Smooth muscle cell (in vitro differentiated cells): ENCODE results near the gene WNT2B. TPM values are rescaled to one million over a fixed set of nuclear protein-coding genes. Genes with fewer than 3 reads are reported as not detected.

Source experiments
- DNase-seq: peaks from one replicate; lab custom pipeline; 2025; ENCODE audit not compliant: unreplicated experiment; lab: John Stamatoyannopoulos, UW
- H2AFZ ChIP-seq: fragments of 200-600 bp; sonication (generic); 2 replicates; pipeline ENCODE4 v1.6.0; 2016; ENCODE audit warnings: antibody characterized with exemption, low read depth, mild to moderate bottlenecking
- H3F3A ChIP-seq: fragments of 200-600 bp; sonication (generic); 2 replicates; pipeline ENCODE4 v1.6.0; 2017; ENCODE audit warnings: antibody characterized with exemption, low read depth
- H3K27ac ChIP-seq: fragments of 200-600 bp; sonication (generic); 2 replicates; pipeline ENCODE4 v1.5.1; 2016; ENCODE audit warnings: low read depth, mild to moderate bottlenecking
- H3K27me3 ChIP-seq: fragments of 200-600 bp; sonication (generic); 2 replicates; pipeline ENCODE4 v1.6.1; 2016; ENCODE audit warnings: low read depth, mild to moderate bottlenecking
- H3K36me3 ChIP-seq: fragments of 200-600 bp; sonication (generic); 2 replicates; pipeline ENCODE4 v1.5.1; 2016; ENCODE audit warnings: low read depth
- H3K4me1 ChIP-seq: fragments of 200-600 bp; sonication (generic); 2 replicates; pipeline ENCODE4 v1.5.1; 2016; ENCODE audit warnings: low read depth
- H3K4me2 ChIP-seq: fragments of 200-600 bp; sonication (generic); 2 replicates; pipeline ENCODE4 v1.6.0; 2016; ENCODE audit warnings: mild to moderate bottlenecking
- H3K4me3 ChIP-seq: fragments of 200-600 bp; sonication (generic); 2 replicates; pipeline ENCODE4 v1.5.1; 2016; ENCODE audit warnings: mild to moderate bottlenecking
- H3K79me2 ChIP-seq: fragments of 200-600 bp; sonication (generic); 2 replicates; pipeline ENCODE4 v1.6.0; 2016; ENCODE audit warnings: low read depth, mild to moderate bottlenecking
- H3K9ac ChIP-seq: fragments of 200-600 bp; sonication (generic); 2 replicates; pipeline ENCODE4 v1.6.0; 2016; ENCODE audit warnings: low read depth
- H3K9me3 ChIP-seq: fragments of 200-600 bp; sonication (generic); replicated peaks from 2 replicates; pipeline ENCODE4 v1.5.1; 2016; ENCODE audit warnings: low read depth
- H4K20me1 ChIP-seq: fragments of 200-600 bp; sonication (generic); 2 replicates; pipeline ENCODE4 v1.6.0; 2016; ENCODE audit warnings: low read depth
- WGBS: methylation state at CpG from one replicate; pipeline ENCODE4 v1.1.7; 2016; ENCODE audit warnings: low lambda C conversion rate; 5-methylcytosine and 5-hydroxymethylcytosine counted together
- polyA plus RNA-seq: library from polyadenylated mRNA; unstranded; fragments of >200 nt; fragmentation: Nextera tagmentation; extraction: Ambion mirVana; gene quantifications from 2 replicates; pipeline ENCODE4 v1.2.1, GENCODE V29; 2016
- total RNA-seq: library from RNA; depleted of rRNA; stranded (reverse); fragments of >200 nt; gene quantifications from 2 replicates; pipeline ENCODE4 v1.2.3, GENCODE V29; 2014
- TF ChIP-seq, protein P1 (sequence below): fragments of 200-600 bp; sonication (generic); IDR thresholded peaks from 2 replicates; pipeline ENCODE4 v1.5.1; 2017; ENCODE audit warnings: borderline replicate concordance, mild to moderate bottlenecking, antibody characterized with exemption; ENCODE audit not compliant: insufficient read depth, poor library complexity, severe bottlenecking

The WNT2B gene
- total and polyA plus RNA-seq, 2 experiments from 2014 or later: 0.41 to 1.8 TPM

- Histone ChIP-seq H3K27me3 (no peaks in the 10 kb centered on the region), H3K9ac (no peak overlapping the region), H3K36me3 (no peaks in the 10 kb centered on the region), H4K20me1 (no peaks in the 10 kb centered on the region), H3K4me3 (no peak overlapping the region), H2AFZ (no peak overlapping the region), H3K27ac (no peak overlapping the region), H3K4me2 (no peak overlapping the region), H3K79me2 (no peaks in the 10 kb centered on the region), H3F3A (peaks cover 15% of the 10 kb centered on the region), H3K9me3 (no peaks in the 10 kb centered on the region), H3K4me1 (no peaks in the 10 kb centered on the region)
- 93% methylated on average over 9 of the region's 9 CpGs for WGBS
- no peak for DNase-seq
- TF ChIP-seq, protein P1, sequence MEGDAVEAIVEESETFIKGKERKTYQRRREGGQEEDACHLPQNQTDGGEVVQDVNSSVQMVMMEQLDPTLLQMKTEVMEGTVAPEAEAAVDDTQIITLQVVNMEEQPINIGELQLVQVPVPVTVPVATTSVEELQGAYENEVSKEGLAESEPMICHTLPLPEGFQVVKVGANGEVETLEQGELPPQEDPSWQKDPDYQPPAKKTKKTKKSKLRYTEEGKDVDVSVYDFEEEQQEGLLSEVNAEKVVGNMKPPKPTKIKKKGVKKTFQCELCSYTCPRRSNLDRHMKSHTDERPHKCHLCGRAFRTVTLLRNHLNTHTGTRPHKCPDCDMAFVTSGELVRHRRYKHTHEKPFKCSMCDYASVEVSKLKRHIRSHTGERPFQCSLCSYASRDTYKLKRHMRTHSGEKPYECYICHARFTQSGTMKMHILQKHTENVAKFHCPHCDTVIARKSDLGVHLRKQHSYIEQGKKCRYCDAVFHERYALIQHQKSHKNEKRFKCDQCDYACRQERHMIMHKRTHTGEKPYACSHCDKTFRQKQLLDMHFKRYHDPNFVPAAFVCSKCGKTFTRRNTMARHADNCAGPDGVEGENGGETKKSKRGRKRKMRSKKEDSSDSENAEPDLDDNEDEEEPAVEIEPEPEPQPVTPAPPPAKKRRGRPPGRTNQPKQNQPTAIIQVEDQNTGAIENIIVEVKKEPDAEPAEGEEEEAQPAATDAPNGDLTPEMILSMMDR: no peak
These were observed 33.6 kb downstream of the WNT2B start for GRCh38 chr1:112542206-112542973.

DNA sequence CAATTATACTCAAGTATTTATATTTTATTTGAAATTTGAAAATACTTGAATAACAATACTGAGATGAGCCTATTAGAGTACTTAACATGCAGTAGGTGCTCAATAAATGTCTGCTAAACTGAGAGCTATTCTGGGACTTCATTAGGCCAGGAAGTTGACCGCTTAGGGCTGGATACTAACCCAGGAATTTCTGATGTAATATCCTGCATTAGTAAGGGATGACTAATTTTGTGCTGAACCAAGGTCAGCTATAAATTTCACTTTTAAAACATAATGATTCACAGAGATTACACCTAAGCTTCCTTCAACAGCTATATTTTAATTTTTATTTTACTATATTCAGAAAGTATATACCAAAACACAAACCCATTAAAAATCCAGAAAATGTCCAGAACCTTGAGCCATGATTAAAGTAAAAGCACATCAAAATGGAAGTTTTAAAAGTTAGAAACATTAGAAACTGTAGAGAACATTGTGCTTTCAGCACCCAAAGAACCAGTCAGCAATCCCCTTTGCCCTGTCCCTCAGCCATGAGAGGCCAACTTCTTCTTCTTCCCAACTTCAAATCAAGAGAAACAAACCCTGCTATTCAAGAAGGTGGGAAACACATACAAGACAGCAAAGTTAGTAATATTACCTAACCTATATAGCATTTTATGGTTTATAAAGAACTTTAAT lies 35.4 kb downstream of the WNT2B start:
- no peaks in the 10 kb centered on the region for H3K36me3 ChIP-seq
- no peaks in the 10 kb centered on the region for H3K9me3 ChIP-seq
- H3K4me1 ChIP-seq: no peaks in the 10 kb centered on the region
- peaks cover 24% of the 10 kb centered on the region for H3F3A ChIP-seq
- no peak overlapping the region for H2AFZ ChIP-seq
- no peak for DNase-seq
- TF ChIP-seq, protein P1: no peak
- H3K4me2 ChIP-seq: peak overlapping the region; percentile 49
- H4K20me1 ChIP-seq: no peaks in the 10 kb centered on the region
- H3K4me3 ChIP-seq: no peak overlapping the region
- H3K9ac ChIP-seq: no peak overlapping the region
- peak overlapping the region; percentile 89 for H3K27ac ChIP-seq
- H3K27me3 ChIP-seq: no peaks in the 10 kb centered on the region
- H3K79me2 ChIP-seq: no peaks in the 10 kb centered on the region
- WGBS: 9% methylated on average over 1 of the region's 1 CpG

GRCh38 chr1:112544751-112545150 lies 36.0 kb downstream of the WNT2B start:
- Histone ChIP-seq H3K27ac (peak overlapping the region; percentile 89), H3F3A (peaks cover 30% of the 10 kb centered on the region), H3K79me2 (no peaks in the 10 kb centered on the region), H3K27me3 (no peaks in the 10 kb centered on the region), H3K9me3 (no peaks in the 10 kb centered on the region), H4K20me1 (no peaks in the 10 kb centered on the region), H2AFZ (no peak overlapping the region), H3K36me3 (no peaks in the 10 kb centered on the region), H3K4me3 (no peak overlapping the region), H3K4me2 (peak overlapping the region; percentile 49), H3K9ac (no peak overlapping the region), H3K4me1 (no peaks in the 10 kb centered on the region)
- no peak for DNase-seq
- 90% methylated on average over 3 of the region's 3 CpGs for WGBS
- TF ChIP-seq, protein P1: no peak

GRCh38 chr1:112546076-112546475 lies 37.3 kb downstream of the WNT2B start:
- H3K9ac ChIP-seq: no peak overlapping the region
- no peaks in the 10 kb centered on the region for H3K27me3 ChIP-seq
- DNase-seq: no peak
- peaks cover 30% of the 10 kb centered on the region for H3F3A ChIP-seq
- no peak overlapping the region for H3K4me2 ChIP-seq
- H3K27ac ChIP-seq: no peak overlapping the region
- 71% methylated on average over 2 of the region's 2 CpGs for WGBS
- no peaks in the 10 kb centered on the region for H3K9me3 ChIP-seq
- H3K4me3 ChIP-seq: no peak overlapping the region
- no peak overlapping the region for H2AFZ ChIP-seq
- TF ChIP-seq, protein P1: no peak
- no peaks in the 10 kb centered on the region for H4K20me1 ChIP-seq
- no peaks in the 10 kb centered on the region for H3K4me1 ChIP-seq
- no peaks in the 10 kb centered on the region for H3K79me2 ChIP-seq
- no peaks in the 10 kb centered on the region for H3K36me3 ChIP-seq
